Left colon (tissue), 2 donors: ENCODE results near the gene KAZALD1. TPM values are rescaled to one million over a fixed set of nuclear protein-coding genes. Genes with fewer than 3 reads are reported as not detected.
"Not testable (repeated sequence)": the region's sequence is repeated elsewhere in the genome, so short reads cannot be mapped to it uniquely, and the experiment has no call there.

ENCODE experiments used
- ATAC-seq: fragments of 200-7000 bp; cut with Tn5 transposase; one replicate; pipeline ENCODE4 v1.9.1; 2020; ENCODE audit warnings: mild to moderate bottlenecking, moderate library complexity
- DNase-seq, 2 donors: peaks; one replicate each; pipeline ENCODE4 v3.0.0-alpha.2; 2020
- intact Hi-C, 2 donors: fragments of 100-400 bp; cut with DNase I in 1 of 2; cut with micrococcal nuclease in 1 of 2; formaldehyde crosslinking; loops; one replicate each; pipeline versions ENCODE4 v1.11.2 to v1.14.0; 2022; cut with DNase I, micrococcal nuclease
- total RNA-seq, 2 donors: library from RNA; stranded (reverse); fragmentation: NEBNext Ultra II Directional; extraction: Animal tissue kit (Norgen Biotek cat#: 25700); gene quantifications; one replicate each; pipeline ENCODE4 v1.2.1, GENCODE V29; 2021
- donor health status: DM: no; HTN: no; CAD: no.
- donor health status: DM: yes; HTN: yes; CAD: no.

Gene KAZALD1
- total RNA-seq, 2 donors from 2014 or later = 17.7 to 21.0 TPM

DNA sequence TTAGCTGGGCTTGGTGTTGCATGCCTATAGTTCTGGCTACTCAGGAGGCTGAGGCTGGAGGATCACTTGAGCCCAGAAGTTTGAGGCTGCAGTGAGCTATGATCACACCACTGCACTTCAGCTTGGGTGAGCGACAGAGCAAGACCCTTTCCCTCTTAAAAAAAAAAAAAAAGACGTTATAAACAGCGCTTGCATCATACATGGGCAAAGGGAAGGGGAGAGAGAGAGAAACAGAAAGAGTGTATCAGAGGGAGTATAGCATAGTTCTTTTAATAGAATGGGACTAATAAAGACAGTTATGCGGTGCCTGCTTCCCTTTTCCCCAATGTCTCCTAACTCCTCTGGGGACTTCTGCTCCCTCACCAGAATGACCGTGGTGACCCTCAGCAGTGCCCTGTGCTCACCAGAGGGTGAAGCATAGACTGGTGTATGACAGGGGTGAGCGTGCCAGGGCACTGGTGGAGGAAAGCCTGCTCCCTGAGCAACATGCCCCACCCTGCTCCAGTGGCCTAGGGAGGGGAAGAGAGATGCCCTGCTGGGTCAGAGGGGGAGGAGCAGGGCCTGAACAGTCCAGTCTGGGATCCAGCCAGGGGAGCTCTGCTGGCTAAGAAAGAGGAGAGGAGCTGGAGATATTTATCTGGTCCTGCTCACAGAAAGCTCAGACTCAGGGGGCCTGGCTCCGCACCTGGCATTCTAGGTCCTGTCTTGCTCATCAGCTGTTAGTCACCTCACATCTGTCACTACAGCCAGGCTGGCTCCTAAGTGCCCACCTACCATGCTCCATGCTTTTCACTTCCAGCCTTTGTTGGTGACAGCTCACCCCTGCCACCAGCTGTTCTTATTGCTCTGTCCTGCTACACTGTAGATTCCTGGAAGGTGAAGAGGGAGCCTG, 33.1 kb upstream of the KAZALD1 start:
- no peak for DNase-seq
- intact Hi-C loops = no loop called here
- no peak for ATAC-seq

DNA sequence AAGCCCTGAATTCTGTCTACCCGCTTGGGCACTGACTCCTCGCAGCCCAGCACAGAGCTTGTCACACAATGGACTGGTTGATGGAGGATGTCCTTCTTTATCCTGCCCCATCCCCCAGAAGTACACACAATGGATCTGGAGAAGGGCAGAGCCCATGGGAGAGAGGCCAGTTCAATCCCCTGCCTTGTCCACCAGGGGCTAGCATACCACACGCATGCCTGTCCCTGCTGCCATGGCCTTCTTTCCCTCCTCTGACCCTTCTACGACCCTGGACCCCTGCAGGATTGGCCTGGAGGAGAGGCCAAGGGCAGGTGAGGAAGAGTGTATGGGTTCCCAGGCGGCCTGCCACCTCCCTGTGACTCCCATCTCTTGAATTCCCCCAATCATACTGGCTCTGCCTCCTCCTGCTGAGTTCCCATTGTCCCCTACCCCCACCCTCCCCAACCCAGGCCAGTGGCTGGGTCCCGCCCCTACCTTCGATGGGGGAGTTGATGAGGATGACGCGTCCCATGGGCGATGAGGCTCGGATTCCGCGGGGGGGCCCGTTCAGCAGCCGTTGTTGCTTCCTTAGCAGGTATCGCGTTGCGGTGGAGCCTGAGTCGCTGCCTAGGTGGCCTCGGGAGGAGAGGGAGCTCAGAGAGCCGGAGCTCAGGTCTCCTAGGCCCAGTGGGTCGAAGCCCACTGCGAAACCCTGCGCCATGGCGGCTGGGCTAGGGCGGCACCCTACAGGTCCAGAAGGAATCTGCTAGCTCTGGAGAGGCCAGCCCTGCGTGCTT, 32.1 kb upstream of the KAZALD1 start:
- intact Hi-C loops = no loop called here
- ATAC-seq = no peak
- DNase-seq = no peak

DNA sequence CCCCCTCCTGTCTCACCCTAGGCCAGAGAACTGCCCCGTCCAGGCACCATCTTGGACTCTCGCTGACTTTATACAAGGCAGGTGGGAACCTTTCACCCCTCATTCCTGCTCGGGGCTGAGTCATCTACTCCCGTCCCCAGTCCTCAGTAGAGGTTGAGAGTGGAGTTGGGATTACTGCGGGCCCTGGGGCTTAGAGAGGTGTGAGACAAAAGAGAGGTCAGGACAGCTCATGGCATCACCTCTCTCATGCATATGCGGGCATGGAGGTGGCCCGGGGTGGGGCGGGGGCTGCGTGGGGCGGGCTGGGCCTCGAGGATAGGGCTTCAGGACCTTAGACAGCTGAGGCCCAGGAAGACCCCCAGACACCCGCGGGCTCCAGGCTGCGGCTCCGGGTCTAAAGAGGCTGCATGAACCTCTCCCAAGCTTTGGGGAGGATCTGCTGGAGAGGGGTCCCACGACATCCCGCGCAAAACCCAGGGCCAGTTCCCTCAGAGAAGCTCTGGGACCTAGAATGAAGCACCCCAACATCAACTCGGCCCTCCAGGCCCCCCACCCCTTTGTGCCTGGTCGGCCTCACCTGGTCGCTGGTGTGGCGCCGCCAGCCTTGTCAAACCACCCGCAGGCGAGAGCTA, 31.2 kb upstream of the KAZALD1 start:
- ATAC-seq (no peak), DNase-seq (no peak)
- intact Hi-C loops = no loop called here

DNA sequence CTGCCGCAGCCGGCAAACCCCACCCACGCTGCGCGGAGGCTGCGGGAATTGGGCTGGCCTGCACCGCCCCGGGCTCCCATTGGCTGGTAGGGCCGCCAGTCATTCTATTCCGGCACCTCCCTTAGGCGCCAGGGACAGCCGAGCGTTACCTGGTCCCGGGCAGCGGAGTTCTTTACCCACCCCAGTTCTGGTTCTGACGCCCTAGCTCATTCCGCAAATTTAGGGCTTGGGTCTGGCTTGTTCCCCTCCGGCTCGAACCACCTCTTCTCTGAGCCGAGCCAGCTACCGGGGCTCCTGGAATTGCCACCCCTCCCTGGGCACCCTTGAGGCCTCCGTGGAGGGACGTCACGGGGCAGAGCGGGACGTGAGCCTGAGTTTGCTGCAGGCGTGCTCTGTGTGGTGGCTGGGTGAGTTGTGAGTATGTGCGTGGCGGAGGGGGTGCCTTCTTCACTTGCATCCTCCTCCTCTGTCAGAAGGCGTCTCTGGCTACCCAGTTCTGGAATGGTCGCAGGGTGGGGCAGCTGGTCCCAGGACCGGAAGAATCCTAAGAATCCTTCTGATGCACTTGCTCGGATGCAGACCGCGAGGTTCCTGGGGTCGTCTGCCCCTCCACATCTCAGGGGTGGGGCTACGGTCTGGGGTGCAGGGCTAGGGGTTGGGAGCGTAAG, 30.5 kb upstream of the KAZALD1 start, which contains the start of the genes PDZD7 and SFXN3:
Gene PDZD7 (minus strand): TSS at position 2 of the 668 bp plus-strand sequence. CDS start 910 bp downstream, outside the sequence.
Gene SFXN3 (plus strand): TSS at position 107 of the 668 bp plus-strand sequence. CDS start 3,461 bp downstream, outside the sequence.
- DNase-seq (peak; percentile 96 to 98), ATAC-seq (peak; percentile 87)
- intact Hi-C loops = no loop called here

DNA sequence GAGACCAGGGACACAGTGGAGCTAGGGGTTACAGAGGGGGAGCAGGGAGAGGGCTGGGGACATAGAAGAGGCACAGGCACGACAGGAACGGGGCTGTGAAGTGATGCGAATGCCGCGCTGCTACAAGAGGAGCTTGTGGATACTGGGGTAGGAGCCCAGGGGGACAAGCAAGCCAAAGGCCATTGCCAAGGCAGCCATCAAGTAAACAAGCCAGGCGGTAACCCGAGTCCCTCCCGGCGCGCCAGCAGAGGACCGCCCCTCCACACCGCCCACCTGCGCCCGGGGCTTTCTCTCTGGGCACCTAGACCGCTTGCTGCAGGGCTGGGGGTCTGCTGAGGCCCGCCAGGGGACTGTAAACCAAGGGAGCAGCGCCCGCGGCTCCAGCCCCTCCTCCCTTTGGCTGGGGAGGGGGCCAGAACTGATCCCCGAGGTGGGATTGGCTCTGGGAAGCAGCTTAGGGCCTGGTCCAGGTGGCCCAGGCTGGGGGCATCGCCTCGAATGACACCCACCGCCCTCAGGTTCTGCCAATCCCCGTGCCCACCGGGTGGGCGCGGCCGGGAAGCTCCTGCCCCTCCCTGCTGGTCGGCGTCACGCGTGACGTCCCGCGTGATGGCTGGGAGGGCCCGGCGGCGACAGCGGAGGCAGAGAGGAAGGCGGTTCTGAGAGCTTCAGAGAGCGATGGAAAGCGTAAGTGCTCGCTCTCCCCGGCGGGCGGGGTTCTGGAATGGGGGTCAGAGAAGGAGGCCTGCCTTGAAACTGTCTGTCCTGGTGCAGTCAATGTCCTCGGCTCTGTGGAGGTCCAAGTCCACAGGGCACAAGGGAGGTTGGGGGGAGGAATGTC, 29.8 kb upstream of the KAZALD1 start:
- ATAC-seq (peak; percentile 56), DNase-seq (peak; percentile 79 to 86)
- intact Hi-C loops = no loop called here

DNA sequence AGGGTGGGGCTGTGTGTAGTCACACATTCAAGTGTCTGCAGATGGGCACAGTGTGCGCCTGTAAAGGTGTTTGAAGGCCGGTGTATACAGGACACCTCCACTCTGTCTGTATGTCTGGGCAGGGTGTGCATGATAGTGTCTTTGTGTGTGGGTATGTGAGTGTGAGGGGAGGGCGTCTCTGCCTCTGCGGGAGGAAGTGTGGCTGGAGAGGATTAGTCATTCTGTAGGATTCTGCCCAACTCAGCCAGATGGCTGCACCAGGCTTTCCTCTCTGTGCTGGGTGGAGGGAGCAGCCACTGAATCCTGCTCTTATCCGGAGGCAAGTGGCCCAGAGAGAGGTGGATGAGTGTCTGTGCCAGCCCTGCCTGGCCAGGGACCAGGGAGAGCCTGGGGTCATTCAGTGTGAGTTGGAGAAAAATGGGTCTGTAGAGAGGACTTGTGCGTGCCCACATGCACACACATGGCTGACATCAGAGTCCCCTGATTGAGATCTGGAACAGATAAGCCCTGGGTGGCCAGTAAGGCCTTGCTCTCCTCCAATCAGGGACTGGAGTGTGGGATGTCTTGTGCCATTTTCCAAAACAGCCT, 29.1 kb upstream of the KAZALD1 start:
- intact Hi-C loops = no loop called here
- DNase-seq = no peak
- ATAC-seq = no peak

DNA sequence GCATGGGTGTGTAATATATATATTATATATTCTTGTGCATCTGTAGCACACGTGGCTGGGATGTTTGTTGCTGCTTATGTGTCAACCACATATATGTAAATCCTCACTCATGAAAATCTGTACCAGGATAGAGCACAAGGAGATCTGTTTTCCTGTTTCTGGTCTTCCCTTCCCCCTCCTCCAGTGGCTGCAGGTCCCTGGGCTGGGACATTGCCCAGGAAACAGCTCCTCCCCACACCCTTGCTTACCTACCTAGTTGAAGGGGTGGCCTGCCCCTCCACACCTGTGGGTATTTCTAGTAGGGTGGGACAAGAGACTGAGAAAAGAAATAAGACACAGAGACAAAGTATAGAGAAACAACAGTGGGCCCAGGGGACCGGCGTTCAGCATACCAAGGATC, 28.5 kb upstream of the KAZALD1 start:
- DNase-seq (no peak), ATAC-seq (no peak)
- intact Hi-C loops = no loop called here

DNA sequence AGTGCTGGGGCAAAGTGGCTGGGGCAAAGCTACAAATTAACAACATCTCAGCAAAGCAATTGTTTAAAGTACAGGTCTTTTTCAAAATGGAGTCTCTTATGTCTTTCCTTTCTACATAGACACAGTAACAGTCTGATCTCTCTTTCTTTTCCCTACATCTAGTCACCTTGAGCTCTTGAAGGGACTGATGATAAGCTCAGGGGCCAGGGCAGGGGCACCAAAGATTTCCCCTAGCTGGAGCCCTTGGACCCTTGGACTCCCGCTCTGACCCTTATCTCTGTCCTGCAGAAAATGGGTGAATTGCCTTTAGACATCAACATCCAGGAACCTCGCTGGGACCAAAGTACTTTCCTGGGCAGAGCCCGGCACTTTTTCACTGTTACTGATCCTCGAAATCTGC, 27.4 kb upstream of the KAZALD1 start:
- intact Hi-C loops, DNase-seq: not testable (repeated sequence)

DNA sequence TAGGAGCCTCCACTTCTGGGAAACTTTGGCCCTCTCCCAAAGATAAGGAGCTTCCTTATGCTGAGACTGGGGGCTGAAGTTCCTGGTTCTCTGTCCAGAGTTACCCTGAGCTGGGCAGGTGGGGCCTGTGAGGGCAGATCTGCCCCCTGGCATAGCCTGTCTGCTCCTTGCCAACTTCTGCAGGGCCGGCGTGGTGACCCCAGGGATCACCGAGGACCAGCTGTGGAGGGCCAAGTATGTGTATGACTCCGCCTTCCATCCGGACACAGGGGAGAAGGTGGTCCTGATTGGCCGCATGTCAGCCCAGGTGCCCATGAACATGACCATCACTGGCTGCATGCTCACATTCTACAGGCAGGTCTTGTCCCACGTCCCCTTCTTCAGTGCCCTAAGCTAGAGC, 26.5 kb upstream of the KAZALD1 start:
- DNase-seq (no peak), ATAC-seq (no peak)
- intact Hi-C loops = no loop called here

More for the DNA sequence above, 27.4 kb upstream of the KAZALD1 start:
- not testable (repeated sequence) for ATAC-seq

DNA sequence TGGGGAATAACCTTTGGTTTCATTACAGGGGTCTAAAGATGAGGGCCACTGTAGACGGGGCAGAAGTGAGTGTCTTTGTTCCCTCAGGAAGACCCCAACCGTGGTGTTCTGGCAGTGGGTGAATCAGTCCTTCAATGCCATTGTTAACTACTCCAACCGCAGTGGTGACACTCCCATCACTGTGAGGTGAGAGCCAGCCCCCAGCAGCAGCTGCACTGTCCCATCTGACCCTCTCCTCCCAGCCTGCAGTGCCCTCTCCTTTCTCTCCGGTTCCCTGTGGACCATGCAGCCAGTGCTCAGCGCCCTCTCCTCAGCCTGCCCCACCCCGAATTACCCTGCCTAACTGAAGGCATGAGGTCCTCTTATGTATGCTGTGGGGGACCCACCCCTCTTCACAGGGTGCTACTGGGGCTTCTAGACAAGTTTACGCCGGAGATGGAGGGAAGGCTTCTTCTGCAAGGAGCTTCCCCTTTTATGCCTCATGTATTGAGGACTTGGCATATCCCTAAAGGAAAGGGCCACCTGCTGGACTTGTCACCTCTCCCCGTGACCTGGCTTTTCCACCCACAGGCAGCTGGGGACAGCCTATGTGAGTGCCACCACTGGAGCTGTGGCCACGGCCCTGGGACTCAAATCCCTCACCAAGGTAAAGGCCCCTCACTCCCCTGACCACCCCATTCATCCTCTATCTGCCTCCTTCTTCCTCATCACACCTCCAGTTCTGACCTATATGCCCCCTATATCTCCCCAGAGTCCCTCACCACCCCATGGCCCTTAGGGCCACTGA, 25.7 kb upstream of the KAZALD1 start:
- no peak for ATAC-seq
- intact Hi-C loops = no loop called here
- no peak for DNase-seq

DNA sequence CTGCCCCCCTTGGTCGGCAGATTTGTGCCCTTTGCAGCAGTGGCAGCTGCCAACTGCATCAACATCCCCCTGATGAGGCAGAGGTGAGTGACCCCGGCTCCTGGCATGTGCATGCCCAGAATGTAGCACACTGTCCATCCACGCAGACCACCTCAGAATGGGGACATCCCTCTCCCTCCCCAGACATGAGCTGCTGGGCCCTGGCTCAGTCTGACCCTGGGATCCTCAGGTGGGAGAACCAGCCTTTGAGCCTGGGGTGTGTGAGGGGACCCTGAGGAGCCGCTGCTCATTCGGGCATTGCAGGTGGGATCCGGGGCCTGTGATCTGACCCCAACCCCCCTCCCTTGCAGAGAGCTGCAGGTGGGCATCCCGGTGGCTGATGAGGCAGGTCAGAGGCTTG, 25.1 kb upstream of the KAZALD1 start:
- ATAC-seq (no peak), DNase-seq (no peak)
- intact Hi-C loops = no loop called here

DNA sequence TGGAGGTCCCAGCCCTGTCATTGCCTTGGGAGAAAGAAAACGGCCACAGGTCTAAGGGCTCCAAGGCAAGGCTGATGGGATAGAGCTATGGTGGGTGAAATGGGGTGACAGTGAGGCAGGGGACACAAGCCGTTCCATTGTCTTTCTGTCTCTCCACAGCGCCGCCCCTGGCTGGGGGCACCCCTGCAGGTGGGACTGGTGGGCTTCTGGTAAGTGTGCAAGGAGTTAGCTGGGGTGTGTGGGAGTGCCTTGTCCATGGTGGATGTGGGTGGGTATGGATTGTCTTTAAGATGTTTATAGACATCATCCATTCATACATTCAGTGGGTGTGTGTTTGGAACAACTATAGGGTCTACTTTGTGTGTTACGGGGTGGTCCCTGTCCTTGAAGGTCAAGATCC, 23.3 kb upstream of the KAZALD1 start:
- intact Hi-C loops = no loop called here
- DNase-seq (no peak), ATAC-seq (no peak)

DNA sequence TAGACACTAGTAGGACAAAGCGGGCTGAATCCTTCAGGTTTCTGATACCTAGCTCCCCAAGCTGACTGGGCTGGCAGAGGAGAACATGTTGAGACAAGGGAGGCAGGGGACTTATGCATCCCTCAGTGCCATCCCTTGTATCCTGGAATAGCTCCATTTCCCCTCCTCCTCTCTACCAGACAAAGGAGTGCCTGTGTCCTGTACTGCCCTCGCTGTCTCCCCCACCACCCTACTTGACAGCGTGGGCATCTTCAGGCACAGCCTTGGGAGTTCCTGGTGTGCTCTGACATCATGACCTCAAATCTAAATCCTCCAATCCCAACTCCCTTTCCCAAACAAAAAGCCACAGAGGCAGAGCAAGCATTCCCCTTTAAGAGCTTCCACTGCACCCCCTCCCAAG, 21.7 kb upstream of the KAZALD1 start:
- DNase-seq (no peak), ATAC-seq (no peak)
- intact Hi-C loops = no loop called here

DNA sequence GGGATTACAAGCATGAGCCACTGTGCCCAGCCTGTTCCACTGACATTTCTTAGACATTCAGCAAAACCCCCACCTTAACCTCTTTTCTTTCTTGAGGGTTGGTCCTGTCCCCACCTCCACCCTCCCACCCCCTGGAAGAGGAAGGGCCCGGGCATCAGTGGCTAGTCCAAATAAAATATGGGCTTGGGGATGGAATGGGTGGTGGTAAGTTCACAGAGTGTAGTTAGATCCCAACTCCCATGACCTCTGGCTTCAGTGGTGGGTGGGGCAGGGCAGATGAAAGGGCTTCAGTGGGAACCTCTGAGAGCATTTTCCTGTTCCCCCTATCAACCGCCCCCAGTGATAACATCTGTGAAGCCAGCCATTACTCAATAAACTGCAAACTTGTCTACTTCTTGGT, 20.9 kb upstream of the KAZALD1 start:
- ATAC-seq (no peak), DNase-seq (no peak)
- intact Hi-C loops = no loop called here

DNA sequence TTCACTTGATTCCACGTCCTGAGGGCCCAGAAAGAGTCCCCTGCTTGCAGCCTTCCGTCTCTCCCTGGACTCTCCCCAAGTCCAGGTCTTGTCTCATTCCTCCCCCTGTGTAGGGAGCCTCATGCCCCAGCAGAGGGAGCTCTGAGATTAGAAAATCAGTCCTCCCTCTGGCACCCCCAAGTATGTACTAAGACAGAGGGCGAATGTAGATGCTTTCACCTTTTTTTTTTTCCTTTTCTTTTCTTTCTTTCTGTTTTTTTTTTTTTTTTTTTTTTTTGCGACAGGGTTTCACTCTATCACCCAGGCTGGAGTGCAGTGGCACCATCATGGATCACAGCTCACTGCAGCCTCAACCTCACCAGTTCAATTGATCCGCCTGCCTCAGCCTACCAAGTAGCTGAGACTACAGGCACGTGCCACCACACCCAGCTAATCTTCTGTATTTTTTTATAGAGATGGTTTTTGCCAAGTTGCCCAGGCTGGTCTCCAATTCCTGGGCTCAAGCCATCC, 20.5 kb upstream of the KAZALD1 start:
- ATAC-seq (peak; percentile 58), DNase-seq (peak; percentile 80)
- intact Hi-C loops = no loop called here

DNA sequence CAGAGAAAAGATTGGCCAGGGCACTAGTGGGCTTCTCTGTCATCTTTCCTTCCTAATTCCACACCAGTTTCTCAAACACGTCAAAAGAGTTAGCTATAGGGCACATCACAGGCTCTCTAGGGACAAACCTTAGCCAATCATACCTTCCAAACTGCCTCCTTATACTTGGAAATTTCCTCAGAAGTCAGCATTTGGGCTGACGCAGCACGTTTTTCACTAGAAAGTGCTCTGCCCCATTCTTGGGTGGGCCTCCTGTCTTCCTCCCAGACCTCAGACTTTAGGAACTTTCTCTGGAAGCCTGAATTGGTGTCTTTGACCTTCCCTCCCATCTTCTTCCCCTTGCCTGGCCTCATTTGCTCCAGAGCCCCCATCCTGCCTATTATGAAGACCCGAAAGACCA, 19.7 kb upstream of the KAZALD1 start:
- ATAC-seq (no peak), DNase-seq (no peak)
- intact Hi-C loops = no loop called here
